ENCODE data around the gene GRM5.

GRM5 gene

DNA sequence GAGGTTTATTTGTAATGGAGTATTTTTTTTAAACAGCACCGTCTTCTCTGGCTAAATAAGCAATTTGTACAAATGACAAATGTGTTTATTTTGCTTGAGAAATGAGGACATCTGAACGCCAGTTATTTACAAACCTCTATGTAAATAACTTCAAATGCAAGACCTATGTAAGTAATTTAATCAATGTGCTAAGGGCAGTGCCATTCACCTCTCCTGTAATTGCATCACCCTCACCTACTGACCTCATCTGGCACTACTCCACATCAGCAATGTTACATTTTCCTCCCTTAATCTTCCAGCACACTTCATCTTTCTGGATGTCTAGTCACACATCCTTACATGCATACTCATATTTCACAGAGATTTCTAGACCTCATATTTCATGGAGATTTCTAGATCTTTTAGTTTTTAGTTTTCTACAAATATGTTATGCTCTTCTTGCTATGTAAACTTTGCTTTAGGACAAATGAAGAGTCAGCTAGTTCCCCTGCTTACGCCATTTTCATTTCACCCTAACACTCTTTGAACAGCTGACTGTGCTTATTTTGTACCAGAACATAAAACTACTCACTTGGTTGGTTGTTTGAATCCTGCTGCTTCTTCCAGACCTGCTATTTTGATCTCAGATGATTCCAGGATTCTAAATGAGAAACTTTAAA lies 238.6 kb downstream of the GRM5 start:
- DNase-seq = no peak

DNA sequence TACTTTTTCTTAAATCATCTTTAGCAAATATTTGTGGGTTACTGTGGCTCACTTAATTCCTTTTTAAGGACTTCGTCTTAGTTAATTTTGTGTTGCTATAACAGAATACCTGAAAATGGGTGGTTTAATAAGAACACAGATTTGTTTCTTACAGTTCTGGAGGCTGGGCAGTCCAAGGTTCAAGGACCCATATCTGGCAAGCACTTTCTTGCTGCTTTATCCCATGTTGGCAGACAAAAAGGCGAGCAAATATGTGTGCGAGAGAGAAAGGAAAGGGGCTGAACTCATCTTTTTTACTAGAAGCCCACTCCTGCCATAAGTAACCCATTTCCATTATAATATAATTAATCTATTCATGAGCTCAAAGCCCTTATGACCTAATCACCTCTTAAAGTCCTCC lies 246.2 kb downstream of the GRM5 start:
- no peak for DNase-seq

DNA sequence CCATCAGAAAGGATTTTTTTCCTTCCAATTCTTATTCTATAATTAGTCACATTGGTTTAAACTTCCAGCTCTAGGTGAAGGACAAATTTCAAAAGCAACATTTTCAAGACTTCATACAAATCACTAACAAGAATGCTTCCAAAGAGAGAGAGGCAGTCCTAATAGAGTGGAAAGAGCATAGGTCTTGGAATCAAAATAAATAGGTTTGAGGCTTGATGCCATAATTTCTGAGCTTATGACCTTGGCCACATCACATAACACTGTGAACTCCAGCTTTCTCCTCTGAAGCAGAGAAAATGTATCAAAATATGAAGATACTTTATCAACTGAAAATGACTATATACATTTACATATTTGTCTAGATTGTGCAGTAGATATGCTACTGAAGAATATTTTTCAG lies 246.8 kb downstream of the GRM5 start:
- no peak for DNase-seq

DNA sequence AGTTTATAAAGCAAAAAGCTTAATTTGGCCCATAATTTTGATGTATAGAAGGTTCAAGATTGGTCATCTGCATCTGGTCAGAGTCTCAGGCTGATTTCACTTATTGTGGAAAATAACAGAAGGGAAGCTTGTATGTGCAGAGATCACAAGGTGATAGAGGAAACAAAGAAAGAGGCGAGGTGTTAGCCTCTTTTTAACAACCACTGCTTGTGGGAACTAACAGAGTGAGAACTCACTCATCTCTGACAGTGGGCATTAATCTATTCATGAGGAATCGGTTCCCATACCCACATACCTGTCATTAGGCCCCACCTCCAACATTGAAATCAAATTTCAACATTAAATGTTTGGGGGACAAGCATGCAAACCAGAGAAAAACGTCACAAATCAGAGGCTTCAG lies 250.3 kb downstream of the GRM5 start:
- DNase-seq = no peak

DNA sequence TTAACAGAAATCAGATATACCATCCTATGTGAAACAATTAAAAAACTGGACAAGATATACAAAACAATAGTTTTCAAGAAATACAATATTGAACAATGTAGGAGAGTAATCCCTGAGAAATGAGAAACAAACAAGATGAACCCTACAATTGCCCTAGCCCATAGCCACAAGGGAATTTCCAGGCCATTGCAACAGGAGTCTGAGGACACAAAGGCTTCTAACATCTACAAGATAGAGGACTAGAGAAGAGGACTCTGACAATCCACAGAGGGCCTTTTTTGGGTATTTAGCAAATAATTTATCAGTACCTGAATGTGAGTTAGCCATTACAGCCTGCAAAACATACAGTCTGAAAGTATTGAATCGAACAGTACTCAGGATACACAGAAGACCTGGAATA lies 251.7 kb downstream of the GRM5 start:
- DNase-seq = no peak

DNA sequence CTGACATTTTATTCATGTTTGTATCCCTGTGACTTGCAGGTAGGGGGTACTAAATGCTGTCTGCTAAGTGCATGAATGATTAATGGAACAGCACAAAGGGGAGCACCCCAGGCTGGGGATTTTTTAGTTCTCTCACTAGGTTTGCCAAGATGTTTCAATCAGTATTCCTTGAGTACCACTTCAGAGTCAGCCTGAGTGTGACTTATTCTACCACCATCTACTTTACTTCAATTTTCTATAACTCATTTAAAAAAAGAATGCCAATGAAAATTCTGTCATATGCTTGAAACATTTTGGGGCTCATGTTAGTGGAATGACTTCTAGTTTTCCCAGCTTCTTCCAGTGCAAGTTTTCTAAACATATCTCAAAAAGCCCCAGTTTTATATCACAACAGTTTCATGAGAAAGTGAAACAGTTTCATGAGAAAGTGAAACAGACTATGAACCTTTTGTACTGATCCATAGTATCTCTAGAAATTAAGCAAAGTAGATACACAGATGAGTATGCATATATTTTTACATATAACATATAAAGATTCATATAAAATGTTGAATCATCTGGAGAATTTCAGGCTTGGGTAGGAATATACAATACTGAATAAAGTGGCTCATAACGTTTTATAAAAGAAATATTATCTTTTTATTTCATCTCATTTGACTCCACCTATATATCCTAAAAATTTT lies 252.4 kb downstream of the GRM5 start:
- no peak for DNase-seq

DNA sequence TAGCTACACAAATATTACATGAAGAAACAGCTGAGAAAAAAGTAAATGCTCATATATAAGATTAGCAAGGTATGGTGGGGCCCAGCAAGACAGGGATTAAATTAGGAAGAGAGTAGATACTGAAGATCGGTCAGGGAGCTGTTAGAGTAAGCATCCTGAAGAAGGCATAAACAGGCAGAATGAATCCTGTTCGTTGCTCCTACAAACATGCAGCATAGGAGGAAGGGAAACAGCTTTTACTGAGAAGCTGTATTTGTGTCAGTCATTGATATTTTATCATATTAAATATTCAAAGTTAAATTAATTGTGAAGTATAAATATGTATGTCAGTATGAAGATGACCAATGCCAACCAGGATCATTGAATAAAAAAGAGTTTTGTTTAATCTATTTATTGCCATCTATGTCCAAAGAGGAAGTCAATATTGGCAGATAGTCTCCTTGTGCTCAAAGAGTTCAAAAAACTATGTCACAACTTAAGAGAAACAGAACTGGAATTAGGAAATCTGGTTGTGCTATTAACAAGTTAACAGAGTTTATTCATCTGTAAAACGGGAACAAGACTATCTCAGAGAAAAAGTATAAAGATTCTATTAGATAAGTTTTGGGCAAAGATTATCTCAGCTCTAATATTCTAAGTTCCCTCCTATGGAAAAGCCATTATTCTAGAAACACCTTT lies 255.2 kb downstream of the GRM5 start:
- DNase-seq = no peak

DNA sequence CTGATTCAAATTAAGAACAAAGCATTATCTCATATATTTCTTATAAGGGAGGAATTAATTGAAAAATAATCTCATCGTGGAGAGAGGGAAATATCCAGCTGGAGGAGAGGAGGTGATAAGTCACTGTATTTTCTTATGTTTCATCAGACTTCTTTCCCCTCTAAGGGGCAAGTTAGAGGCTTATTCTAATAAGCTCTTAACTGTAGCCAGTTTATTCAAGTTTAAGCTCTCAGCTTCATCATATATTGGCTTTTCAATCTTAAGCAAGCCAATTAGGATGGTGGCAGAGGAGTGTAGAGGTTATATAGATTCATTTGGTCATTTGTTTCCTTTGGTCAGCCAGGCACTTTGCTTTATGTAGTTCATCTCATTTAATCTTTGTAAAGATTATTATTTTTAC lies 256.7 kb downstream of the GRM5 start:
- DNase-seq = no peak

DNA sequence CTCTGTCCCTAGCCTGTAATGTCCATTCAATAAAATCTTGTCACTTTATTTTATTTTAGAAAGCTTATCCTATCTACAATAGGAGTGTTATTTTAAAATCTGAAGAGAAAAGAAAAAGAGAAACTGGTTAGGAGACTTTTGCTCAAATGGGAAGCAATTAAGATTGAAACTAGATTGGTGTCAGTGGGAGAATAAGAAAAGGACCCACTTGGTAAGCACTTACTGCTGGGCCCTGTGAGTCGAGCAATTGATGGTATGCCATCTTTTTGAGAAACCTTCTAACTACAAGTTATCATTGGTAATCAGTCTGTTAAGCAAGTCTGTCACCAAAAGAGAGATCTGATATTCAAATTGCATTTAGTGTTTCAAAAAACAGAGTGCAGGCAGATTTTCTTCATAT lies 258.4 kb downstream of the GRM5 start:
- no peak for DNase-seq

DNA sequence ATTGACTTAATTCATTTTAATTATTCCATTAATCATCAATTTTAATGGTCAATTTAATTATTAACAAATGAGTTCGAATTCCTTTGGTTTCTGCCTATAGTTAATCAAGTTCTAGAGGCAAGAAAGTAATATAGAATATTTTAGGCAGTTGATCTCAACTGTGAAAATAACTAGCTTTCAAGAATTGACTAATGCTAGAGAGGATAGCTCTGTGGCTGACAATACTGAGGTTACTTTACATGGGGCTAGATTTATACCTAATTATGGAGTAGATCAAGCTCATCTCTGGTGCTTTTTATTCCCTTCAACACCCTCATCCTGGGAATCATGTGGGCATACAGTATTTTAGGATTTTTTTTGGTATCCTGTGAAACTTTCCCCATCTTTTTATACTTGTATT lies 259.4 kb downstream of the GRM5 start:
- DNase-seq = no peak

DNA sequence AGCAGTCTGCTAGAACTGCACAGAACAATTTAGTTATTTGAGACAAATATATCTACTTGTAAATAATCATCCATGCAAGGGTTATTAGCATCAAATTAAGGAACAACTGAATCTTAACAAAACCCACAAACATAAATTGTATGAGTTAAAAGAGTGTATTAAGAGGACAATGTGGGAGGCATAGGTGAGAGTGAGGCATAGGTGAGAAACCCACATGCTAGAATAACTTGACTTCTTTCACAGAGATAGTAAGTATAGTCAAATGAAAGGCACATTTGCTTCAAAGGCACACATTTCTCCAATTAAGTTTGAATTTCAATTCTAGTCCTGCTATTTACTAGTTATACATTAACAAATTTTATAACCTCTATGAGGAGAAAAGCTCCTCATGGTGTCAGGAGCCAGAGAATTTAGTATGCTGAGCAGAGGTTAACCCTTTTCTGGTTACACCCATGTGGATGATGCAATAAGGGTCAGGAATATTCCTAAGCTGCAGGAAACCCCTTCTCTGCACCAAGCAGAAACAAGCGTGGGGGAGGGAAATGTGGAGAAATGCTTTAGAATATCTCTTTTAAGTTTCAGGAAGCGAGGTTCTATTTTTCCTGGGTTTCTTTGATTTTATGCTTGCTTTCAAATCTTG lies 264.2 kb downstream of the GRM5 start:
- no peak for DNase-seq

DNA sequence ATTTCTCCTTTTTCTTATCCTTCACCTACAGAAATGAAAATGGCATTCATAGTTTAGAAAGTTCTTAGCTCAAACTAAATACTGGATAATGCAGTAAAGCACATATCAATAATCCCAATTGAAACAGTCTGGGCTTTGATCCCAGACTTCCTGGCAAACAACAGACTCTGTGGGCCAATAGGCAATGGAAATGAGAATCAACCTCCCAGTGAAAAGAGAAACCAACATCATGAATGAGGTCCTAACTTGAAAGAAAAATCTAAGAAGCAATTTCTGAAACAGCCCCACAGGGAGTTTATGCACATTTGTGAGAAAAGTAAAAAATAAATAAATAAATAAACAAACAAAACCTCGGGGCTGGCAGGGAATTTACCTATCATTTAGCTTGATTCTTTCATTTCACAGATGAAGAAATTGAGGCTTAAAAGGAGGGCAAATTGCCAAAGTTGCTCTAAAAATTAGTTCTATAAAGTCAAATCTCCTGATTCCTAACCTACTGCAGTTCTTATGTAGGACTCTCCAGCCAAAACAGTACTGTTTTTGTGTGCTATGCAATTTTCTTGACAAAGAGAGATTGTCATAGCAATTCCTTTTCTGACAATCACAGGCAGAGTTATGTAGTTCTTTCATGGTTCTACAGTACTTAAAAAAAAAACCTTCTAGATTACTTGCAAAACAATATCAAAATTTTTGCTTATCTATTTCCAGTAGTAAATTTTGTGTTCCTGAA lies 265.8 kb downstream of the GRM5 start:
- no peak for DNase-seq

DNA sequence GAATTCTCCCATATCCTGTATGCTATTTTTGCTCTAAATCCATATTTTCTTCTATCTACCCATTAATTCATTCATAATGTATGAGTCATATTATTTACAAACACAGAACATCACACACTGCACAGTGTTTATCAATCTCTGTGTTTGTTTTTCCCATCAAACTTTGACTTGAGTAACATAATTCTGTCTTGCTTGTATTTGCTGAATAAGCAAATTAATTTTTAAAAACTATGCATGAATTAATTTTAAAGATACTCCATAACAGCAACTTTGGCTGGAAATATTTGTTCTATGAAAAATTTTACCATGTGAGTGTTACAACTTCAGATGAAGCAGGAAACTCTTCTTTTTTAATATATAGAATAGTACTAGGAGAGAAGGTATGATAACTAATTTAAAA lies 275.6 kb downstream of the GRM5 start:
- no peak for DNase-seq

DNA sequence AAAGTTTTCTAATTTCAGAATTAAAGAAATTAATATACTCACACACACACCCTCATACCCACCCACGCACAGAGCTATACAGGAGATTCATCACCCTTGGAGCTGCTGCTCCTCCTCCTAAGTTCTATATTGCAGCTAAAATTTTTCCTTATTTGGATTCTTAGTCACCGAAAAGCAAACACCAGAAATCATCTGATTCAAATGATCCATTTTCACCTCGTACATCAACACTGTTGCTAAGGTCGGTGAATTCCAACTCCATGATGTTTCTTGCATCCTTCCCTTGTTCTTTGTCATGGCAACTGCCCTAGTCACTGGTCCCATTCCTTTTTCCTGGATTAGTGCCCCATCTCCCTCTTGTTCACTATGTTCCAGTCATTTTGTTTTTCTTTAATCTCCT lies 286.2 kb downstream of the GRM5 start:
- no peak for DNase-seq

DNA sequence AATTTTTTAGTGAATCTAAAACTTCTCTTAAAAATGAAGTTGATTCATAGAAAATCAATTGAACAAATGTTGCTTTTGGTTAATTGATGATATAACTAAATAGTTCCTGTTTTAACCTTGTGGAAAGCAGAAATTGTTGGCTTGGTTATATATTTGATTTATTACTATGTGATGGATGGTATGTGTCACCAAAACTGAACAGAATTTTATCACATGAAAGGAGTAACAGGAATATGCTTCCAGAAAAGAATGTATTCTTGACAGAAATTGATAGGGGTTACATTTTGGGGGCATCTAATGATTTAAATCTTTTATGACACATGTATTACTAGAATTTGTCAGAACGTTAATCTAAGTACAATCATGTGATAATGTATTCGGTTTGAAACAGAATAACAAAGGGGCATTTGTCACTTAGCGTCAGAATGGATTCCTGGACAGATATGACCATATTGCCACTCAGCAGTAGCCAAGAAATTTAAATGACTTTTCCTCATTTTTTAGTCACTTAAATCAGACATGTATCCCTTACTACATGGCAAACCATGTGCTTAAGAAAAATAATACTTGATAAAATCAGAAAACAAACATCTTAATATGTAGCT lies 295.2 kb downstream of the GRM5 start:
- DNase-seq = no peak

DNA sequence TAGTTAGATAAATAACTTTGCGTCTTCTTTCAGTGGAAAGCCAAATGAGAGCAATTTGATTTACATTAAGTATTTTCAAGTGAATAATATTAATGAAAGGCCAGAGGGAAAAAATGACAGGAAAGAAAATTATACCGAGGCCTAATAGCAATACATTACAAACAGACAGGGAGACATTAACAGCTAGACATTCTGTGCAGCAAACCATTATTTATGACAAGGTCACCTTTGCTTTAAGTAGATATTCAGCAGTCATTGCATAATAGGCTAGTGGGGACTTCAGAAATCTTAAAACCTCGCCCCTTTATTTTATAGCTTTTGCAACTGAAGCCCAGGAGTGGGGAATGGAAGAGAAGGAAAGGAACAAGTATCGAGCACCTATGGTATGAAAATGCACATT lies 321.6 kb downstream of the GRM5 start:
- DNase-seq = no peak

DNA sequence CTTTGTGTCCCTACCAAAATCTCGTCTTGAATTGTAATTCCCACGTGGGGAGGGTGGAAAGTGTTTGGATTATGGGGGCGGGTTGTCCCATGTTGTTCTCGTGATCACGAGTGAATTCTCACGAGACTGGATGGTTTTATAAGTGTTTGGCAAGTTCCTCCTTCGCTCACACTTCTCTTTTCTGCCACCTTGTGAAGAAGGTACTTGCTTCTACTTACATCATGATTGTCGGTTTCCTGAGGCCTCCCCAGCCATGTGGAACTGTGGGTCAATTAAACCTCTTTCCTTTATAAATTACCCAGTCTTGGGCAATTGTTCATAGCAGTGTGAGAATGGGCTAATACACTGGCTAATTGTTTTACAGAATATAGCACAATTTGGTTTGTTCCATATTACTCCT lies 326.3 kb downstream of the GRM5 start:
- DNase-seq = no peak

DNA sequence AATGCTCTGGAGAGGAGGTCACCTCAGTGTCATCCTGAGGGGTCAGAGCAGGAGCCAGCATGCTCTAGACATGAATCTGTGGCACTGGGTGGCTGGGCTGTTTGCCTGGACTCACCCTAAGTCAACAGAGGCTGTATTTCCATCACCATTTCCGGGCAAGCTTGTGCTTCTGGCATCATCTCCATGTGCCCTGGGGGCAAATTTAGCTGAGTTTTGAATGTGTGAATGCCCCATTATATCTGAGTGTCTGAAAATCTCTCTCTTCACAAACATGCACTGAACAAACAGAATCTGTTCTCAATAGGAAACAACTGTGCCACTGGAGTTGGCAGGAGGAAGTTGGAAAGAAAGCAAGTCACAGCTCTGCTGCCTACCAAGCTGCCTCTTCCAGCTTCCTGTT lies 356.2 kb downstream of the GRM5 start:
- DNase-seq = no peak

DNA sequence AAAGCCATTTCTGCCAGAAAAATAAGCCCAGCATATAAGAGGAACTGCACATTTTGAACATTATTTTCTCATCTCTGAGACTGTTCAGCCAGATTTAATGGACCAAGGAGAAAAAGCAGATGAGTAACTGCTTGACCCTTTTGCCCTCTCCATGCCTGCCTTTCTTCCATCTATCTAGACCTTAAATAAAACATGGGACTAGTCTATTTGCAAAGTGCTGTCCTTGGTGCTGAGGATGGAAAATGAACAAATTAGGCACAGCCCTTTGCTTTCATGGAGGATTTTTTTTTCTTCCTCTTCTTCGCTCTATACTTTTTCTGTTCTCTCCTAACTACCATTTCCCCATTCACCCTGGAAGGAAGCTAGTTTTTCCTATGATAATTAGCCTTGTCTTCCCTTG lies 361.3 kb downstream of the GRM5 start:
- DNase-seq = no peak

DNA sequence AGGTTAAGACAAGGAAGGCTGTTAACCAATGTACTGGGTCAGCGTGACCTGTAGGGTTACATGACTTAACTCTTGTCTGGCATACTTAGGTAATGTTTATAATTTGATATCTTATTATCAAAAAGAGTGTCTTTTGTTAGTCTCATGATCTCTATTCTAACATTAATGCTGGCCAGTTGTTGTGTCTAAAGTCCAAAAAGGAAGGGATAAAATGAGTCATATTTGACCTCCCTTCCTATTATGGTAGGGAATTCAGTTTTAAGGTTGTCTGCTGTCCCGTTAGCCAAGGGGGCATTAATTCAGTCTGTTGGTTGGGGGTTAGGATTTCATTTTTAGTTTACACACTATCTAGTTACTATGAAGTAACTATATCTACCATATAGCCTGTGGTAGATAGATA lies 364.0 kb downstream of the GRM5 start:
- no peak for DNase-seq

DNA sequence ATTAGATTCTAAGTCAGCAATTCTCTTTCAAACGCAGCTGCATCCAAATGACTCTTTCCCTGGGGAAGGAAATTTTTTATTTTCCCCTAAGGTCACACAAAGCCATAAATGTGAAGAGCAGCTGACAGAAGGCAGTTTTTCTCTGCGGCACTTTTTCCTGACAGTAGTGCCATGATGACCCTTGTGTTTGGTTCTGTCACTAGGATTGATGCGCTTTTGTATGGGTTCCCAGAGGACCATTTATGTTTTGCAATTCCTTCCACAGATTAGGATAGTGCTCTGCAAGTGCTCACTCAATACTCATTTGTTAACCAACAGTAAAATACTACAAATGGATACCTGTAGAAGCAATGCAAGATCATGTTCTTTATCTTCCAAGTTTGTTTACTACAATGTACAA lies 368.6 kb downstream of the GRM5 start:
- DNase-seq = no peak

DNA sequence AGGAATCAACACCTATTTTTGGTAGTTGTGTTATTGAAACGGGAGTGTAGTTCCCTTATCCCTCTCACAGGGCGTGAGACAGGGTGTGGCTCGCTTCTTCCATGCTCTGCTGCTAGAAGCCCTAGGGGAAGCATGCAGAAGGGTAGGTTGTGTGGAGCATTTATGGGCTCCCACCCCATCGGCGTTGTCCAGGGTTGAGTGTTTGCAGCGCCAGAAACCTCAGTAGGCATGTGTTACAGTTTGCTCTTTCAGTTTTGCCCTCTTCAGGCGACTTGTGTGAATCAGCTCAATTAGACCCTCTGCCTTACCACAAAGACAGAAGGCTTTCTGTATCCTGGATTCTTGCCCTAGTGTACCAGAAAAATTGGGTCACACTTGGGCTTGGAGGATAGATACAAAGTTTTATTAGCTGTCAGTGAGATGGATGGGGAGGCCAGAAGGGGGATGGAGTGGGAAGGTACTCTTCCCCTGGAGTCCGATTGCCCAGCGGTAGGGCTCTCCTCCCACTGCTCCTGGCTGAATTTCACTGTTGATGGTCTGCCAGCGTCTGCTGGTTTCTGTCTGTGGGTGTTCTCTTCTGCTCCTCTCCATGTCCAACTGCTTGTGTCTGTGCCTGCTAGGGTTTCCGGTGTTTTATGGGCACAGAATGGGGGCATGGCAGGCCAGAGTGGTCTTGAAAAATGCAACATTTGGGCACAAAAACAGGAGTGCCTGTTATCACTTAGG lies 369.9 kb downstream of the GRM5 start:
- DNase-seq = no peak
